ENCODE measurements around the gene ODAD3.
A peak's percentile ranks its signal among the peaks of the same experiment; 100 is the strongest.

The ODAD3 gene

DNA sequence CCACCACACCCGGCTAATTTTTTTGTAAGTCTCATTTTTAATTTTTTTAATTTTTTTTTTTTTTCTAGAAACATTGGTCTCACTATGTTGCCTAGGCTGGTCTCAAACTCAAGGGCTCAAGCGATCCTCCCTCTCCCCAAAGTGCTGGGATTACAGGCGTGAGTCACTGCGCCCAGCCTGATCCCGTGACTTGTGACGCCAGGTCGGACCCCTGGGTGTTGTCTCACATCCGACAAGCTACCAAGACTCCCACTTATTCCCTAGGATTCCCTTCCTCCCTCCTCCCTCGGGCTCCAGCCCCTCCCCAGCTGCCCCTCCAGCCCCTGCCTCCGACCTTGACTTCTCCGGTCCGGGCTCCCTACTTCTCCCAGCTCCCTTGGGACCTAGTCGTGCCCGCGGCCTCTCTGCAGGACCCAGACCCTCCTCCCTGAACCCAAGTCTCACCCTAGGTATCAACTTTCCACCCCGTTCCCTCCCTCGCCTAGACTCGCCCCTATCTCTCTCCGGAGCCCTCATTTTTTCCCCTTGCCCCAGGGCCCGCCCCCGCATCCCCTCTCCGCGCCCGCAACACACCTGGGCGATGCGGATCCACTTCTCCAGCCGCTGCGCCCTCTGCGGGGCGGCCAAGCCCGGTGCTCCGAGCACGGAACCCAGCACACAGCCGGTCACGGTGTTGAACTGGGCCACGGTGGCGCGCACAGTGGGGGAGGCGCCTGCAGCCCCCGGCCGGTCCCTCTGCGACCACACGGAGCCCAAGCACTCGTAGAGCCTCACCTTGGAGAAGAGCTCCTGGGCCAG is 28.9 kb downstream of the ODAD3 start:
- no peak for DNase-seq (ENCODE audit: low read depth)
- H3K4me3 ChIP-seq (ENCODE audit: low read length) = no peak overlapping the region
- TF ChIP-seq, protein P1, sequence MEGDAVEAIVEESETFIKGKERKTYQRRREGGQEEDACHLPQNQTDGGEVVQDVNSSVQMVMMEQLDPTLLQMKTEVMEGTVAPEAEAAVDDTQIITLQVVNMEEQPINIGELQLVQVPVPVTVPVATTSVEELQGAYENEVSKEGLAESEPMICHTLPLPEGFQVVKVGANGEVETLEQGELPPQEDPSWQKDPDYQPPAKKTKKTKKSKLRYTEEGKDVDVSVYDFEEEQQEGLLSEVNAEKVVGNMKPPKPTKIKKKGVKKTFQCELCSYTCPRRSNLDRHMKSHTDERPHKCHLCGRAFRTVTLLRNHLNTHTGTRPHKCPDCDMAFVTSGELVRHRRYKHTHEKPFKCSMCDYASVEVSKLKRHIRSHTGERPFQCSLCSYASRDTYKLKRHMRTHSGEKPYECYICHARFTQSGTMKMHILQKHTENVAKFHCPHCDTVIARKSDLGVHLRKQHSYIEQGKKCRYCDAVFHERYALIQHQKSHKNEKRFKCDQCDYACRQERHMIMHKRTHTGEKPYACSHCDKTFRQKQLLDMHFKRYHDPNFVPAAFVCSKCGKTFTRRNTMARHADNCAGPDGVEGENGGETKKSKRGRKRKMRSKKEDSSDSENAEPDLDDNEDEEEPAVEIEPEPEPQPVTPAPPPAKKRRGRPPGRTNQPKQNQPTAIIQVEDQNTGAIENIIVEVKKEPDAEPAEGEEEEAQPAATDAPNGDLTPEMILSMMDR (conservative IDR thresholded peaks at IDR 0.05; ENCODE audit: low read length) = peak; percentile 24; the same call in 1 of the 2 replicates

DNA sequence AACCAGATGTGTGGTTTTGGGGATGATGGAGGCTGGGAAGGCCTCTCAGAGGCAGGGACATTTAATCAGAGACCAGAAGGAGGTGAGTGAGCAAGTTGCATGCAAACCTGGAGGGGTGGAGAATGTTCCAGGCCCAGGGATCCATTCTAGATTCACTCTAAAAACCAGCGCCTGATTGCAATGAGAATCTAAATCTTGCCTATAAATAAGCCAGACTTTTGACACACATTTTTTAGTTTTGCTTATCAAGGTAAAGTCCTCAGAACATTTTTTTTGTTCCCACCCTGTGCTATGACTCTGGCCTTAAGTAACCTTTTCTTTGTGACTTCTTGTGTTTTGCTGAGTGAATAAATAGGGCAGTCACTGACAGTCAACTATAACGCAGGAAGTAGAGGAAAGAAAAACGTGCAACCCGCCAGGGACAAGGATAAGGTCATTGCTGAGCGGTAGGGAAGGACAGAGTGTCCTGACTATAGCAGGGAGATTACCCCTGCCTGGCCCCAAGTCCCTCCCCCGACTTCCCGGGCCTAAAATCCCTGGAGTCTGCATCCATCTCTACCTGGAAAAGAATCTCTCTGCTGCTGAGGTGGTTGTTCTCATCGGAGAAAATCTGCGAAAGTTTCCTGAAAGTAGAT is 30.2 kb downstream of the ODAD3 start:
- DNase-seq (ENCODE audit: low read depth) = no peak
- TF ChIP-seq, protein P1 (conservative IDR thresholded peaks at IDR 0.05; ENCODE audit: low read length) = no peak
- H3K4me3 ChIP-seq (ENCODE audit: low read length) = no peak overlapping the region

DNA sequence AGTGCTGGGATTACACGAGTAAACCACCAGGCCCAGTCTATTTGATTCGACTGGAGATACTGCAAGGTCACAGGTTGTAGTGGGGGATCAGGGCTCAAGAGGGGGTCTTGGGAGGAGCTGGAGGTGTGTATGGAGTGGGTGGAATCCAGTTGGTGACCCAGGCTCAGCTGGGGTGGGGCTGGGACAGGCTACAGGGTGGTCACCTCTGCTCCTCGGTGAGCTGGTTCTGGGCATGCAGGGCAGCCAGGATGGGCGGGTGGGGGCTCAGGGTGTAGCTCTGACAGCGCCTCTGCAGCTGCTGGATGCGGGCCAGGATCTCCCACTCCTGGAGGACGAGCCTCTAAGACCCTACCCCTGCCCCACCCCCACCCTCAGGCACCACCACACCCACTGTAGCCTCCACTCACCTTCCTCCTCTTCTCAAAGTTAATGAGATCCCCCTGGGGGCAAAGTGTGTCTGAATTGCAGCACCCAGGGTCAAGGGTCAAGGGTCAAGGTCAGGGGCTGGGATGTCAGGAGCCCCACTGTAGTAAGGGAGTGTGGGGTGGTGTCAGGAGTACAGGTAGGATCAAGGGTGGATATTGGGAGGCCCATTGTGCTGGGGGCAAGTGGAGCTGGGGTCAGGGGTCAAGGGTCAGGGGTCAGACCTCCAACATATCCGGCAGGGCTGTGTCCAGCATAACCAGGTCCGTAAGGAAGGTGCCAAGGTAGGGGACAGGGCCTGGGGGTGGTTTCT is 32.9 kb downstream of the ODAD3 start:
- DNase-seq (ENCODE audit: low read depth) = no peak
- no peak overlapping the region for H3K4me3 ChIP-seq (ENCODE audit: low read length)
- TF ChIP-seq, protein P1 (conservative IDR thresholded peaks at IDR 0.05; ENCODE audit: low read length) = no peak

- no peak for DNase-seq (ENCODE audit: low read depth)
- TF ChIP-seq, protein P1 (conservative IDR thresholded peaks at IDR 0.05; ENCODE audit: low read length) = no peak
- no peak overlapping the region for H3K4me3 ChIP-seq (ENCODE audit: low read length)
Measured at GRCh38 chr19:11400798-11401197, 34.1 kb downstream of the ODAD3 start.

GRCh38 chr19:11399667-11400066 is 35.3 kb downstream of the ODAD3 start:
- no peak overlapping the region for H3K4me3 ChIP-seq (ENCODE audit: low read length)
- TF ChIP-seq, protein P1 (conservative IDR thresholded peaks at IDR 0.05; ENCODE audit: low read length) = no peak
- DNase-seq (ENCODE audit: low read depth) = no peak

GRCh38 chr19:11397089-11397610 is 37.8 kb downstream of the ODAD3 start:
- DNase-seq (ENCODE audit: low read depth) = no peak
- TF ChIP-seq, protein P1 (conservative IDR thresholded peaks at IDR 0.05; ENCODE audit: low read length) = no peak
- no peak overlapping the region for H3K4me3 ChIP-seq (ENCODE audit: low read length)
